H1 (cell line): Measurements from ENCODE around the gene SHLD1. TPM values are rescaled to one million over a fixed set of nuclear protein-coding genes. Genes with fewer than 3 reads are reported as not detected.

Experiments used
- CTCF ChIA-PET: fragments of 300-600 bp; sonication (Branson Sonifier 250); formaldehyde crosslinking; loops from one replicate; lab custom pipeline; 2021; ENCODE audit not compliant: partially characterized antibody; lab: Charles Lee
- POLR2A ChIA-PET: fragments of 300-600 bp; sonication (Branson Sonifier 250); formaldehyde crosslinking; loops from one replicate; lab custom pipeline; 2021; ENCODE audit warnings: inconsistent platforms; ENCODE audit not compliant: partially characterized antibody; lab: Charles Lee
- DNase-seq, 2 experiments: peaks; one replicate each; pipeline versions ENCODE4 v3.0.0 to v3.0.0-alpha.2; 2010 to 2022; ENCODE audit warnings: low spot score in 2 of 2, low read depth in 1 of 2, mixed read lengths in 1 of 2
- FAIRE-seq: peaks from 2 replicates; lab custom pipeline; 2011; peaks lifted over from hg19 to GRCh38; lab: Jason Lieb, UNC
- H2AFZ ChIP-seq: 2 replicates; pipeline ENCODE4 v1.8.1; 2012; ENCODE audit warnings: low read length, inconsistent platforms
- H2AK5ac ChIP-seq: 2 replicates; pipeline ENCODE4 v1.6.1; 2013; ENCODE audit warnings: low read depth, low read length
- H2BK120ac ChIP-seq: replicated peaks from 2 replicates; pipeline ENCODE3; 2013; ENCODE audit warnings: low read depth, low read length, inconsistent platforms
- H2BK12ac ChIP-seq: 2 replicates; pipeline ENCODE4 v1.6.1; 2013; ENCODE audit warnings: low read depth, low read length
- H2BK15ac ChIP-seq: 2 replicates; pipeline ENCODE4 v1.6.1; 2013; ENCODE audit warnings: low read length
- H2BK20ac ChIP-seq: 2 replicates; pipeline ENCODE4 v1.6.1; 2013; ENCODE audit warnings: low read length
- H2BK5ac ChIP-seq: 2 replicates; pipeline ENCODE4 v1.6.1; 2013; ENCODE audit warnings: low read depth, low read length
- H3K14ac ChIP-seq: 2 replicates; pipeline ENCODE4 v1.6.1; 2013; ENCODE audit warnings: inconsistent platforms; ENCODE audit not compliant: insufficient read length
- H3K18ac ChIP-seq: 2 replicates; pipeline ENCODE4 v1.6.1; 2013; ENCODE audit warnings: low read length; ENCODE audit errors: extremely low read depth
- H3K23ac ChIP-seq: 2 replicates; pipeline ENCODE4 v1.6.1; 2013; ENCODE audit warnings: inconsistent platforms; ENCODE audit not compliant: insufficient read length
- H3K23me2 ChIP-seq: 2 replicates; pipeline ENCODE4 v1.6.1; 2013; ENCODE audit warnings: low read depth, low read length
- H3K27ac ChIP-seq: 2 replicates; pipeline ENCODE4 v1.6.1; 2011; ENCODE audit warnings: low read depth, low read length, inconsistent platforms
- H3K27me3 ChIP-seq, 4 experiments: replicated peaks in 1 of 4; 1 replicate in 1 of 4; 2 replicates in 3 of 4; pipeline versions ENCODE4 v1.6.1 to v1.8.1; 2011 to 2013; ENCODE audit warnings: low read length in 3 of 4, mild to moderate bottlenecking in 3 of 4, inconsistent platforms in 2 of 4, mixed read lengths in 2 of 4, moderate library complexity in 1 of 4; ENCODE audit not compliant: control insufficient read depth in 3 of 4, insufficient read depth in 3 of 4; ENCODE audit errors: extremely low read depth in 1 of 4
- H3K36me3 ChIP-seq, 4 experiments: 2 replicates each; pipeline versions ENCODE4 v1.6.1 to v1.8.1; 2011 to 2013; ENCODE audit warnings: mild to moderate bottlenecking in 4 of 4, low read length in 3 of 4, moderate library complexity in 2 of 4, control low read depth in 1 of 4, inconsistent platforms in 1 of 4; ENCODE audit not compliant: insufficient read depth in 4 of 4, control insufficient read depth in 2 of 4
- H3K4ac ChIP-seq: replicated peaks from 2 replicates; pipeline ENCODE3; 2013; ENCODE audit warnings: low read length, low read depth, mixed read lengths, inconsistent platforms; ENCODE audit not compliant: insufficient read length
- H3K4me1 ChIP-seq, 4 experiments: replicated peaks in 1 of 4; 1 replicate in 1 of 4; 2 replicates in 3 of 4; pipeline versions ENCODE4 v1.6.1 to v1.8.1; 2011 to 2013; ENCODE audit warnings: low read length in 3 of 4, inconsistent platforms in 2 of 4, mixed read lengths in 1 of 4; ENCODE audit not compliant: insufficient read depth in 4 of 4, control insufficient read depth in 3 of 4
- H3K4me2 ChIP-seq, 2 experiments: 2 replicates each; pipeline versions ENCODE4 v1.6.1 to v1.8.1; 2011 to 2013; ENCODE audit warnings: low read depth in 2 of 2, low read length in 2 of 2, control low read depth in 1 of 2, inconsistent platforms in 1 of 2, mild to moderate bottlenecking in 1 of 2; ENCODE audit not compliant: insufficient read depth in 1 of 2
- H3K4me3 ChIP-seq, 4 experiments: fragments of 200-600, 300-600 bp in 1 of 4; sonication (generic), shearing (Covaris generic), sonication (Bioruptor Twin) in 1 of 4; 2 replicates each; pipeline versions ENCODE4 v1.5.1 to v1.8.1; 2011 to 2016; ENCODE audit warnings: low read length in 4 of 4, low read depth in 3 of 4, control low read depth in 2 of 4, inconsistent platforms in 2 of 4, mild to moderate bottlenecking in 2 of 4, mixed read lengths in 1 of 4, moderate library complexity in 1 of 4; ENCODE audit not compliant: insufficient read depth in 2 of 4; ENCODE audit errors: extremely low read depth in 1 of 4
- H3K56ac ChIP-seq: replicated peaks from 2 replicates; pipeline ENCODE3; 2013; ENCODE audit warnings: low read depth, mild to moderate bottlenecking, mixed read lengths, low read length, inconsistent platforms; ENCODE audit not compliant: insufficient read length
- H3K79me1 ChIP-seq: 2 replicates; pipeline ENCODE4 v1.6.1; 2013; ENCODE audit warnings: low read depth, low read length, control low read depth
- H3K79me2 ChIP-seq, 2 experiments: 2 replicates each; pipeline versions ENCODE4 v1.6.1 to v1.8.1; 2012 to 2013; ENCODE audit warnings: low read length in 2 of 2, mild to moderate bottlenecking in 2 of 2, inconsistent platforms in 1 of 2; ENCODE audit not compliant: insufficient read depth in 2 of 2, control insufficient read depth in 1 of 2
- H3K9ac ChIP-seq, 4 experiments: replicated peaks in 1 of 4; 1 replicate in 1 of 4; 2 replicates in 3 of 4; pipeline versions ENCODE4 v1.6.1 to v1.8.1; 2011 to 2013; ENCODE audit warnings: low read depth in 3 of 4, low read length in 3 of 4, control low read depth in 2 of 4, mild to moderate bottlenecking in 2 of 4, moderate library complexity in 2 of 4, inconsistent platforms in 1 of 4; ENCODE audit errors: extremely low read depth in 1 of 4
- H3K9me3 ChIP-seq, 2 experiments: 2 replicates each; pipeline versions ENCODE4 v1.6.1 to v1.8.1; 2012 to 2013; ENCODE audit warnings: mild to moderate bottlenecking in 2 of 2, moderate library complexity in 2 of 2, control low read depth in 1 of 2, inconsistent platforms in 1 of 2, low read depth in 1 of 2, low read length in 1 of 2, mixed read lengths in 1 of 2; ENCODE audit not compliant: insufficient read depth in 2 of 2
- H4K20me1 ChIP-seq, 2 experiments: replicated peaks in 1 of 2; 2 replicates each; pipeline versions ENCODE3 to v1.8.1; 2011 to 2013; ENCODE audit warnings: inconsistent platforms in 2 of 2, low read length in 2 of 2, mild to moderate bottlenecking in 1 of 2; ENCODE audit not compliant: insufficient read depth in 2 of 2, control insufficient read depth in 1 of 2
- H4K5ac ChIP-seq: 2 replicates; pipeline ENCODE4 v1.6.1; 2013; ENCODE audit warnings: low read length, low read depth, mixed read lengths, inconsistent platforms; ENCODE audit not compliant: insufficient read length
- H4K8ac ChIP-seq: 2 replicates; pipeline ENCODE4 v1.8.0; 2013; ENCODE audit warnings: mild to moderate bottlenecking, moderate library complexity, low read length, inconsistent platforms; ENCODE audit not compliant: insufficient read depth; ENCODE audit errors: extremely low read depth
- H4K91ac ChIP-seq: replicated peaks from 2 replicates; pipeline ENCODE3; 2013; ENCODE audit warnings: low read length, mixed read lengths, inconsistent platforms; ENCODE audit not compliant: insufficient read length
- CHD1 ChIP-seq: IDR thresholded peaks from 2 replicates; pipeline ENCODE4 v1.6.1; 2012; ENCODE audit warnings: low read depth, low read length, improper control_type of control experiment
- POU5F1 ChIP-seq: IDR thresholded peaks from 2 replicates; pipeline ENCODE4 v1.6.1; 2011; ENCODE audit warnings: low read depth, mild to moderate bottlenecking, low read length, moderate library complexity
- WGBS, 2 experiments: shearing (Covaris generic) in 1 of 2; methylation state at CpG; one replicate each; pipeline versions ENCODE4 v1.1.6 to v1.1.7; 2013 to 2015; ENCODE audit warnings: low lambda C conversion rate in 2 of 2, mixed read lengths in 2 of 2, inconsistent platforms in 1 of 2, low coverage in 1 of 2, missing lambda C conversion rate in 1 of 2; ENCODE audit not compliant: insufficient replicate concordance in 2 of 2, insufficient coverage in 1 of 2, insufficient read length in 1 of 2; ENCODE audit errors: extremely low coverage in 1 of 2, missing lambda C conversion rate in 1 of 2; 5-methylcytosine and 5-hydroxymethylcytosine counted together
- polyA plus RNA-seq, 7 experiments: library from polyadenylated mRNA; depleted of rRNA in 3 of 7; stranded (reverse) in 5 of 7; unstranded in 2 of 7; fragments of >200 nt in 5 of 7; fragments of 200-250 nt in 2 of 7; gene quantifications; 1 replicate in 5 of 7; 2 replicates in 1 of 7; 4 replicates in 1 of 7; pipeline versions ENCODE4 v1.2.1 to v1.2.3, GENCODE V29; 2011 to 2013; ENCODE audit warnings: missing spikeins in 2 of 7, mixed read lengths in 2 of 7
- total RNA-seq: library from RNA; stranded (reverse); fragmentation: NEBNext Ultra II Directional; extraction: Animal tissue kit (Norgen Biotek cat#: 25700); gene quantifications from 2 replicates; pipeline ENCODE4 v1.2.1, GENCODE V29; 2021

SHLD1 gene
- total and polyA plus RNA-seq, 2 of the 8 experiments (the other 6 are each of a cell fraction or from before 2014, with no cell fraction given) = 4.2 to 6.5 TPM

DNA sequence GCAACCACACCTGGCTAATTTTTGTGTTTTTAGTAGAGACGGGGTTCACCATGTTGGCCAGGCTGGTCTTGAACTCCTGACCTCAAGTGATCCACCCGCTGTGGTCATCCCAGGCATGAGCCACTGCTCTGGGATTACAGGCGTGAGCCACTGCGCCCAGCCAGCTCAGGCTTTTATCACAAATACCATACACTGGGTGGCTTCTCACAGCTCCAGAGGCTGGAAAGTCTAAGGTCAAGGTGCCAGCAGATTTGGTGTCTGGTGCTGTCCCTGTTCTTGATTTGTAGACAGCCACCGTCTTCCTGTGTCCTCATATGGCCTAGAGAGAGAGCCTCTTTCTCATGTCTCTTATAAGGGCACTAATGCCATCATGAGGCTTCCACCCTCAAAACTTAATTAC lies 25.9 kb downstream of the SHLD1 start:
- Histone ChIP-seq H2BK5ac (no peak overlapping the region), H2BK12ac (no peak overlapping the region), H3K4me1 (no peaks in the 10 kb centered on the region), H4K5ac (no peak overlapping the region), H3K27ac (no peak overlapping the region), H4K8ac (no peak overlapping the region), H2AFZ (no peak overlapping the region), H3K56ac (no peak overlapping the region), H3K27me3 (no peaks in the 10 kb centered on the region), H3K9me3 (no peaks in the 10 kb centered on the region), H3K23ac (no peak overlapping the region), H3K79me2 (no peaks in the 10 kb centered on the region), H3K4ac (no peak overlapping the region), H3K9ac (no peak overlapping the region), H3K4me2 (no peak overlapping the region), H2BK15ac (no peak overlapping the region), H3K36me3 (no peaks in the 10 kb centered on the region; a peak in 1 of 8 replicates), H2BK20ac (no peak overlapping the region), H4K91ac (no peak overlapping the region), H2BK120ac (no peak overlapping the region), H3K23me2 (no peaks in the 10 kb centered on the region), H3K79me1 (no peaks in the 10 kb centered on the region; the same call in 1 of the 2 replicates), H3K18ac (no peak overlapping the region), H3K4me3 (no peak overlapping the region), H3K14ac (no peak overlapping the region), H2AK5ac (no peak overlapping the region), H4K20me1 (no peaks in the 10 kb centered on the region)
- DNase-seq = no peak
- 92% methylated on average over 5 of the region's 5 CpGs; no CpG with 5 or more reads in 1 of the 2 experiments for WGBS, 2 experiments
- TF ChIP-seq POU5F1 (no peak), CHD1 (no peak)
- ChIA-PET CTCF (interaction anchor here (0.9 kb wide), 1 partner anchor 12 kb away, joined by 3 read pairs; no protein-coding TSS in a partner anchor), POLR2A (no interaction called here)
- FAIRE-seq = no peak
